ENCODE results near the gene SHD.
"Not testable (repeated sequence)": the region's sequence is repeated elsewhere in the genome, so short reads cannot be mapped to it uniquely, and the experiment has no call there.

- TF ChIP-seq CTCF, POLR2AphosphoS5, POLR2A, EP300 (IDR thresholded peaks at IDR 0.05): not testable (repeated sequence)
Measured at GRCh38 chr19:4245938-4246337, 33.1 kb upstream of the SHD start.
